ENCODE results near the gene PCDHA11. TPM values are rescaled to one million over a fixed set of nuclear protein-coding genes. Genes with fewer than 3 reads are reported as not detected.

PCDHA11 gene
- total and polyA plus RNA-seq, 2 donors (not counting 3 experiments of a cell fraction or from before 2014, with no cell fraction given), result not detected

DNA sequence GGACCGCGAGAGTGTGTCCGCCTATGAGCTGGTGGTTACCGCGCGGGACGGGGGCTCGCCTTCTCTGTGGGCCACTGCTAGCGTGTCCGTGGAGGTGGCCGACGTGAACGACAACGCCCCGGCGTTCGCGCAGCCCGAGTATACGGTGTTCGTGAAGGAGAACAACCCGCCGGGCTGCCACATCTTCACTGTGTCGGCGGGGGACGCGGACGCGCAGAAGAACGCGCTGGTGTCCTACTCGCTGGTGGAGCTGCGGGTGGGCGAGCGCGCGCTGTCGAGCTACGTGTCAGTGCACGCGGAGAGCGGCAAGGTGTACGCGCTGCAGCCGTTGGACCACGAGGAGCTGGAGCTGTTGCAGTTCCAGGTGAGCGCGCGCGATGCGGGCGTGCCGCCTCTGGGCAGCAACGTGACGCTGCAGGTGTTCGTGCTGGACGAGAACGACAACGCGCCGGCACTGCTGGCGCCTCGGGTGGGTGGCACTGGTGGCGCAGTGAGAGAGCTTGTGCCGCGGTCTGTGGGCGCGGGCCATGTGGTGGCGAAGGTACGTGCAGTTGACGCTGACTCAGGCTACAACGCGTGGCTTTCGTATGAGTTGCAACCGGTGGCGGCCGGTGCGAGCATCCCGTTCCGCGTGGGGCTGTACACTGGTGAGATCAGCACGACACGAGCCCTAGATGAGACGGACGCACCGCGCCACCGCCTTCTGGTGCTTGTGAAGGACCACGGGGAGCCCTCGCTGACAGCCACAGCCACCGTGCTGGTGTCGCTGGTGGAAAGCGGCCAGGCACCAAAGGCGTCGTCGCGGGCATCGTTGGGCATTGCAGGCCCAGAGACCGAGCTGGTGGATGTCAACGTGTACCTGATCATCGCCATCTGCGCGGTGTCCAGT lies 32.9 kb upstream of the PCDHA11 start:
- ChIA-PET CTCF (no interaction called here), POLR2A (no interaction called here)
- no peak overlapping the region for H3K4me3 ChIP-seq (replicated peaks in 1 of 3; ENCODE audit: insufficient read depth in 1 of 3, low read depth in 1 of 3, low read length in 3 of 3)
- no peaks in the 10 kb centered on the region for H3K36me3 ChIP-seq (ENCODE audit: control insufficient read depth in 2 of 2, extremely low read depth in 1 of 2, insufficient read depth in 2 of 2, low read length in 2 of 2)
- no peak overlapping the region for H2AFZ ChIP-seq (ENCODE audit: low read depth, low read length)
- no TSS peak for BruUV-seq (replicated peaks)
- H3K9ac ChIP-seq (replicated peaks; ENCODE audit: extremely low read depth, insufficient read depth, low read length), result no peak overlapping the region
- intact Hi-C loops (cut with micrococcal nuclease) (no loop called here), dilution Hi-C loops (cut with MboI; ENCODE audit: extremely low pct_ligation_motif_present, low sequenced_read_pairs) (no loop called here)
- DNase-seq (ENCODE audit: low read depth, low spot score) (no peak), FAIRE-seq (no peak)
- TF ChIP-seq MYC (IDR thresholded peaks at IDR 0.05; ENCODE audit: low read depth, low read length) (no peak), POLR2AphosphoS5 (IDR thresholded peaks at IDR 0.05; ENCODE audit: insufficient read depth, low read depth, low read length) (no peak), GATA2 (IDR thresholded peaks at IDR 0.05; ENCODE audit: insufficient read depth, insufficient read length, low read depth, low read length) (no peak)
- H3K9me1 ChIP-seq (replicated peaks; ENCODE audit: control insufficient read depth, extremely low read depth, insufficient read depth, low read length), result no peaks in the 10 kb centered on the region
- no peaks in the 10 kb centered on the region for H3K9me3 ChIP-seq (replicated peaks; ENCODE audit: control insufficient read depth, insufficient read depth, low read length)
- no peaks in the 10 kb centered on the region for H3K4me1 ChIP-seq (ENCODE audit: control insufficient read depth, extremely low read depth, insufficient read depth, low read length)
- no peaks in the 10 kb centered on the region for H3K27me3 ChIP-seq (ENCODE audit: control insufficient read depth in 2 of 2, insufficient read depth in 2 of 2, low read length in 2 of 2)
- H3K79me2 ChIP-seq (ENCODE audit: control insufficient read depth, insufficient read depth, low read length), result no peaks in the 10 kb centered on the region
- no peak overlapping the region for H3K27ac ChIP-seq (ENCODE audit: insufficient read depth, low read depth, low read length)
- no peaks in the 10 kb centered on the region for H4K20me1 ChIP-seq (replicated peaks; ENCODE audit: control insufficient read depth, extremely low read depth, insufficient read depth, low read length)
- no peak overlapping the region for H3K4me2 ChIP-seq (ENCODE audit: insufficient read depth, low read length)

DNA sequence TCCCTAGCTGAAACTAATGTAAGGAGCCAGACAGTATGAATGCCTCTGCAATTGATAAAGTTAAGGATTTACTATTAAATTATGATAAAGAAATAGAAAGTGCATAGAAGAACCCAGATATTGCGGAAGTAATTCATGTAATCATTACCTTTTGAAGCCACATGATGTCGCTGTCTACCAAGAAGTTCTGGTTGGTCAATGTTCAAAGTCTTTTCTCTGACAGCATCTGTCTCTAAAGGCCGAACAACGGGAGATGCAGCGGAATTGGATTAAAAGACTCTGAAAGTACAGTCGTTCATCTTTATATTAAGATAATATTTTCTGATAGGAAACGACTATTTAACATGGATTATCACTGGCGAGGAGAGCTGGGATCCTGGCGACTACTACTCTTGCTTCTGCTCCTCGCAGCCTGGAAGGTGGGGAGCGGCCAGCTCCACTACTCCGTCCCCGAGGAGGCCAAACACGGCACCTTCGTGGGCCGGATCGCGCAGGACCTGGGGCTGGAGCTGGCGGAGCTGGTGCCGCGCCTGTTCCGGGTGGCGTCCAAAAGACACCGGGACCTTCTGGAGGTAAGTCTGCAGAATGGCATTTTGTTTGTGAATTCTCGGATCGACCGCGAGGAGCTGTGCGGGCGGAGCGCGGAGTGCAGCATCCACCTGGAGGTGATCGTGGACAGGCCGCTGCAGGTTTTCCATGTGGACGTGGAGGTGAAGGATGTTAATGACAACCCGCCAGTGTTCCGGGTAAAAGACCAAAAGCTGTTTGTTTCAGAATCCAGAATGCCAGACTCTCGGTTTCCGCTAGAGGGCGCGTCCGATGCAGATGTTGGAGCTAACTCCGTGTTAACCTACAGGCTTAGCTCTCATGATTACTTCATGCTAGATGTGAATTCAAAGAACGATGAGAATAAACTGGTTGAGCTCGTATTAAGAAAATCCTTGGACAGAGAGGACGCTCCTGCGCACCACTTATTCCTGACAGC lies 27.5 kb upstream of the PCDHA11 start, which contains the start of gene PCDHA8:
Gene PCDHA8 (plus strand): TSS at position 210 of the 985 bp plus-strand sequence. CDS start 135 bp downstream, at position 345.
- H3K79me2 ChIP-seq (ENCODE audit: control insufficient read depth, insufficient read depth, low read length), result no peaks in the 10 kb centered on the region
- no peak within 1 kb of the TSS for H3K9ac ChIP-seq (replicated peaks; ENCODE audit: extremely low read depth, insufficient read depth, low read length)
- H3K36me3 ChIP-seq (ENCODE audit: control insufficient read depth in 2 of 2, extremely low read depth in 1 of 2, insufficient read depth in 2 of 2, low read length in 2 of 2), result no peaks in the 10 kb centered on the region
- H3K27me3 ChIP-seq (ENCODE audit: control insufficient read depth in 2 of 2, insufficient read depth in 2 of 2, low read length in 2 of 2), result no peaks in the 10 kb centered on the region
- ChIA-PET POLR2A (no interaction called here), CTCF (interaction anchor here (0.7 to 1.1 kb wide), 3 partner anchors 28 to 726 kb away, joined by 3 to 9 read pairs (median 3); partner anchors contain the start of gene PCDHA11)
- intact Hi-C loops (cut with micrococcal nuclease), result loop anchor here (2.0 kb wide), 1 partner anchor 200 kb away; no protein-coding TSS in a partner anchor
- no peaks in the 10 kb centered on the region for H3K9me1 ChIP-seq (replicated peaks; ENCODE audit: control insufficient read depth, extremely low read depth, insufficient read depth, low read length)
- H3K4me3 ChIP-seq (replicated peaks in 1 of 3; ENCODE audit: insufficient read depth in 1 of 3, low read depth in 1 of 3, low read length in 3 of 3), result no peak within 1 kb of the TSS
- FAIRE-seq (no peak), DNase-seq (ENCODE audit: low read depth, low spot score) (no peak)
- no peak within 1 kb of the TSS for H3K27ac ChIP-seq (ENCODE audit: insufficient read depth, low read depth, low read length)
- BruUV-seq (replicated peaks), result no TSS peak
- TF ChIP-seq, protein P1, sequence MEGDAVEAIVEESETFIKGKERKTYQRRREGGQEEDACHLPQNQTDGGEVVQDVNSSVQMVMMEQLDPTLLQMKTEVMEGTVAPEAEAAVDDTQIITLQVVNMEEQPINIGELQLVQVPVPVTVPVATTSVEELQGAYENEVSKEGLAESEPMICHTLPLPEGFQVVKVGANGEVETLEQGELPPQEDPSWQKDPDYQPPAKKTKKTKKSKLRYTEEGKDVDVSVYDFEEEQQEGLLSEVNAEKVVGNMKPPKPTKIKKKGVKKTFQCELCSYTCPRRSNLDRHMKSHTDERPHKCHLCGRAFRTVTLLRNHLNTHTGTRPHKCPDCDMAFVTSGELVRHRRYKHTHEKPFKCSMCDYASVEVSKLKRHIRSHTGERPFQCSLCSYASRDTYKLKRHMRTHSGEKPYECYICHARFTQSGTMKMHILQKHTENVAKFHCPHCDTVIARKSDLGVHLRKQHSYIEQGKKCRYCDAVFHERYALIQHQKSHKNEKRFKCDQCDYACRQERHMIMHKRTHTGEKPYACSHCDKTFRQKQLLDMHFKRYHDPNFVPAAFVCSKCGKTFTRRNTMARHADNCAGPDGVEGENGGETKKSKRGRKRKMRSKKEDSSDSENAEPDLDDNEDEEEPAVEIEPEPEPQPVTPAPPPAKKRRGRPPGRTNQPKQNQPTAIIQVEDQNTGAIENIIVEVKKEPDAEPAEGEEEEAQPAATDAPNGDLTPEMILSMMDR (IDR thresholded peaks at IDR 0.05; ENCODE audit: extremely low read depth in 1 of 2, insufficient read depth in 1 of 2, low read depth in 1 of 2, low read length in 2 of 2), result peak; percentile 22 to 29
- no peak for TF ChIP-seq JUN (IDR thresholded peaks at IDR 0.05; ENCODE audit: borderline replicate concordance, insufficient read depth, insufficient read length, low read depth)
- H3K4me1 ChIP-seq (ENCODE audit: control insufficient read depth, extremely low read depth, insufficient read depth, low read length), result no peaks in the 10 kb centered on the region
- no peak within 1 kb of the TSS for H2AFZ ChIP-seq (ENCODE audit: low read depth, low read length)
- H4K20me1 ChIP-seq (replicated peaks; ENCODE audit: control insufficient read depth, extremely low read depth, insufficient read depth, low read length), result no peaks in the 10 kb centered on the region
- dilution Hi-C loops (cut with MboI; ENCODE audit: extremely low pct_ligation_motif_present, low sequenced_read_pairs), result no loop called here
- H3K4me2 ChIP-seq (ENCODE audit: insufficient read depth, low read length), result no peak within 1 kb of the TSS
- H3K9me3 ChIP-seq (replicated peaks; ENCODE audit: control insufficient read depth, insufficient read depth, low read length), result no peaks in the 10 kb centered on the region
